CD14-positive monocyte (primary cell): Measurements from ENCODE around the gene CFAP20DC. TPM values are rescaled to one million over a fixed set of nuclear protein-coding genes. Genes with fewer than 3 reads are reported as not detected.

ENCODE experiments used
- DNase-seq, 3 donors: peaks; one replicate each; pipeline ENCODE4 v3.0.0-alpha.2; 2011 to 2022
- H2AFZ ChIP-seq: 2 replicates; pipeline ENCODE4 v1.6.0; 2012; ENCODE audit warnings: mild to moderate bottlenecking, low read depth, low read length, inconsistent platforms; ENCODE audit not compliant: insufficient read depth, poor library complexity, severe bottlenecking
- H3K27ac ChIP-seq, 2 donors: 1 replicate in 1 of 2; 2 replicates in 1 of 2; pipeline ENCODE4 v1.5.1; 2012 to 2013; ENCODE audit warnings: low read length in 2 of 2, control low read depth in 1 of 2, inconsistent platforms in 1 of 2, low read depth in 1 of 2, mild to moderate bottlenecking in 1 of 2
- H3K27me3 ChIP-seq, 2 donors: one replicate each; pipeline versions ENCODE4 v1.6.0 to v1.6.1; 2011 to 2013; ENCODE audit warnings: low read length in 2 of 2; ENCODE audit not compliant: control insufficient read depth in 2 of 2, insufficient read depth in 2 of 2
- H3K36me3 ChIP-seq, 2 donors: replicated peaks in 1 of 2; 1 replicate in 1 of 2; 2 replicates in 1 of 2; pipeline versions ENCODE4 v1.5.1 to v1.6.1; 2012 to 2013; ENCODE audit warnings: low read length in 2 of 2, control low read depth in 1 of 2, inconsistent platforms in 1 of 2, mild to moderate bottlenecking in 1 of 2; ENCODE audit not compliant: insufficient read depth in 2 of 2, control insufficient read depth in 1 of 2
- H3K4me1 ChIP-seq, 2 donors: 1 replicate in 1 of 2; 2 replicates in 1 of 2; pipeline versions ENCODE4 v1.5.1 to v1.6.1; 2012 to 2013; ENCODE audit warnings: low read length in 2 of 2, control low read depth in 1 of 2, inconsistent platforms in 1 of 2, mild to moderate bottlenecking in 1 of 2, moderate library complexity in 1 of 2; ENCODE audit not compliant: insufficient read depth in 2 of 2, control insufficient read depth in 1 of 2
- H3K4me2 ChIP-seq: replicated peaks from 2 replicates; pipeline ENCODE3; 2012; ENCODE audit warnings: low read length, moderate library complexity, mild to moderate bottlenecking; ENCODE audit not compliant: poor library complexity, severe bottlenecking; ENCODE audit errors: extremely low read depth
- H3K4me3 ChIP-seq, 3 experiments: fragments of 200-600 bp in 1 of 3; sonication (generic) in 1 of 3; replicated peaks in 1 of 3; 1 replicate in 2 of 3; 2 replicates in 1 of 3; pipeline ENCODE4 v1.5.1; 2011 to 2013; ENCODE audit warnings: low read length in 3 of 3, mild to moderate bottlenecking in 3 of 3, control low read depth in 2 of 3, low read depth in 2 of 3, inconsistent platforms in 1 of 3, moderate library complexity in 1 of 3
- H3K79me2 ChIP-seq: 2 replicates; pipeline ENCODE4 v1.6.0; 2012; ENCODE audit warnings: mild to moderate bottlenecking, control low read depth, inconsistent platforms, low read length, moderate library complexity; ENCODE audit not compliant: insufficient read depth
- H3K9ac ChIP-seq: 2 replicates; pipeline ENCODE4 v1.6.0; 2017; ENCODE audit warnings: low read length, mild to moderate bottlenecking; ENCODE audit not compliant: insufficient read depth, poor library complexity, severe bottlenecking
- H3K9me3 ChIP-seq, 2 donors: replicated peaks in 1 of 2; 1 replicate in 1 of 2; 2 replicates in 1 of 2; pipeline versions ENCODE4 v1.5.1 to v1.6.1; 2012 to 2013; ENCODE audit warnings: low read length in 2 of 2, control low read depth in 1 of 2; ENCODE audit not compliant: control insufficient read depth in 1 of 2, insufficient read depth in 1 of 2
- H4K20me1 ChIP-seq: 2 replicates; pipeline ENCODE4 v1.6.0; 2012; ENCODE audit warnings: mild to moderate bottlenecking, low read length, control low read depth, moderate library complexity; ENCODE audit not compliant: insufficient read depth
- H3K27ac Mint-ChIP-seq, 7 donors: one replicate each; pipeline ENCODE4 v1.8.0; 2020; ENCODE audit warnings: mild to moderate bottlenecking in 7 of 7, mixed read lengths in 7 of 7, moderate library complexity in 6 of 7, inconsistent platforms in 2 of 7
- H3K27me3 Mint-ChIP-seq, 3 donors: one replicate each; pipeline ENCODE4 v1.8.0; 2021 to 2022; ENCODE audit warnings: low read depth in 3 of 3, mild to moderate bottlenecking in 3 of 3, mixed read lengths in 3 of 3, moderate library complexity in 3 of 3, inconsistent platforms in 1 of 3
- H3K36me3 Mint-ChIP-seq, 2 donors: one replicate each; pipeline ENCODE4 v1.8.0; 2020; ENCODE audit warnings: mixed read lengths in 2 of 2, inconsistent platforms in 1 of 2, mild to moderate bottlenecking in 1 of 2
- H3K4me1 Mint-ChIP-seq: one replicate; pipeline ENCODE4 v1.8.0; 2020; ENCODE audit warnings: mild to moderate bottlenecking, mixed read lengths
- H3K4me3 Mint-ChIP-seq, 2 donors: one replicate each; pipeline ENCODE4 v1.8.0; 2020; ENCODE audit warnings: mild to moderate bottlenecking in 2 of 2, mixed read lengths in 2 of 2, moderate library complexity in 1 of 2
- H3K9me3 Mint-ChIP-seq, 7 donors: one replicate each; pipeline ENCODE4 v1.8.0; 2020 to 2022; ENCODE audit warnings: mixed read lengths in 7 of 7, mild to moderate bottlenecking in 6 of 7, moderate library complexity in 6 of 7, inconsistent platforms in 2 of 7
- WGBS: methylation state at CpG from one replicate; pipeline ENCODE4 v1.1.5; 2013; ENCODE audit warnings: missing lambda C conversion rate; ENCODE audit not compliant: insufficient coverage; 5-methylcytosine and 5-hydroxymethylcytosine counted together
- intact Hi-C, 2 donors: fragments of 100-400 bp; cut with micrococcal nuclease; formaldehyde crosslinking; loops; one replicate each; pipeline versions ENCODE4 v1.15.0 to v1.15.1; 2023
- polyA plus RNA-seq, 3 donors: library from polyadenylated mRNA; depleted of rRNA in 1 of 3; unstranded in 2 of 3; stranded (reverse) in 1 of 3; fragments of 300-500 nt in 2 of 3; fragments of >200 nt in 1 of 3; fragmentation: Illumina TruSeq in 2 of 3; gene quantifications; 1 replicate in 2 of 3; 2 replicates in 1 of 3; pipeline ENCODE4 v1.2.3, GENCODE V29; 2012 to 2021
- TF ChIP-seq, protein P1 (sequence below): fragments of 200-600 bp; IDR thresholded peaks from one replicate; pipeline ENCODE4 v1.8.0; 2022; ENCODE audit warnings: antibody characterized with exemption, mild to moderate bottlenecking

The CFAP20DC gene
- polyA plus RNA-seq, 3 donors, result not detected

- H3K9ac ChIP-seq, result no peak overlapping the region
- Mint-ChIP-seq H3K36me3 (no peaks in the 10 kb centered on the region), H3K27ac (no peak overlapping the region), H3K4me1 (no peaks in the 10 kb centered on the region), H3K27me3 (peaks cover 0 to 4% (median 1%) of the 10 kb centered on the region in 3 donors), H3K9me3 (peaks cover 0 to 2% (median 0%) of the 10 kb centered on the region in 7 donors), H3K4me3 (no peak overlapping the region)
- H3K4me3 ChIP-seq, result no peak overlapping the region
- intact Hi-C loops, result no loop called here
- DNase-seq, result no peak
- H3K4me2 ChIP-seq, result no peak overlapping the region
- no peaks in the 10 kb centered on the region for H3K36me3 ChIP-seq
- H2AFZ ChIP-seq, result no peak overlapping the region
- H3K4me1 ChIP-seq, result no peaks in the 10 kb centered on the region
- no peaks in the 10 kb centered on the region for H3K9me3 ChIP-seq
- H3K27me3 ChIP-seq, result no peaks in the 10 kb centered on the region
- no CpG with 5 or more reads among the region's 3 CpGs for WGBS
- TF ChIP-seq, protein P1, sequence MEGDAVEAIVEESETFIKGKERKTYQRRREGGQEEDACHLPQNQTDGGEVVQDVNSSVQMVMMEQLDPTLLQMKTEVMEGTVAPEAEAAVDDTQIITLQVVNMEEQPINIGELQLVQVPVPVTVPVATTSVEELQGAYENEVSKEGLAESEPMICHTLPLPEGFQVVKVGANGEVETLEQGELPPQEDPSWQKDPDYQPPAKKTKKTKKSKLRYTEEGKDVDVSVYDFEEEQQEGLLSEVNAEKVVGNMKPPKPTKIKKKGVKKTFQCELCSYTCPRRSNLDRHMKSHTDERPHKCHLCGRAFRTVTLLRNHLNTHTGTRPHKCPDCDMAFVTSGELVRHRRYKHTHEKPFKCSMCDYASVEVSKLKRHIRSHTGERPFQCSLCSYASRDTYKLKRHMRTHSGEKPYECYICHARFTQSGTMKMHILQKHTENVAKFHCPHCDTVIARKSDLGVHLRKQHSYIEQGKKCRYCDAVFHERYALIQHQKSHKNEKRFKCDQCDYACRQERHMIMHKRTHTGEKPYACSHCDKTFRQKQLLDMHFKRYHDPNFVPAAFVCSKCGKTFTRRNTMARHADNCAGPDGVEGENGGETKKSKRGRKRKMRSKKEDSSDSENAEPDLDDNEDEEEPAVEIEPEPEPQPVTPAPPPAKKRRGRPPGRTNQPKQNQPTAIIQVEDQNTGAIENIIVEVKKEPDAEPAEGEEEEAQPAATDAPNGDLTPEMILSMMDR, result no peak
- no peaks in the 10 kb centered on the region for H3K79me2 ChIP-seq
- no peaks in the 10 kb centered on the region for H4K20me1 ChIP-seq
- no peak overlapping the region for H3K27ac ChIP-seq
Observed at GRCh38 chr3:58746758-58747157, 303.1 kb downstream of the CFAP20DC start.

DNA sequence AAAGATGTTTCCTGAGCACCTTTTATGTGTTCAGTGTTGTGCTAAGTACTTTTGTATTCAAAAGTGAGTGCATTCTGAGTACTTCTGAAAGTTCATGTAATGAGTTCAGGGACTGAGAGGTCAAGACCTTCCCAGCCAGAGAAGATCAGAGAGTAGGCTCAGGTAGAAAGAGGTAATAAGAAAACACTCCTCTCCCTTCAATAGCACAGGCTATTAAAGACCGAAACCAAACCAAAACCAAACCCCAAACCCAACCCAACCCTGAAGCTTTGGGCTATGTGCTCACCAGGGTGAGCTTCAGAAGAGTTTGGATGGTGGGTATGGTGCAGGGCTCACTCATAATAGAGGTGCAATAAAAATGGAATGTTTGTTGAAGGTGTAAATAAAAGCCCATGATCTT is 306.5 kb downstream of the CFAP20DC start:
- no peaks in the 10 kb centered on the region for H3K27me3 ChIP-seq
- WGBS, result no CpG with 5 or more reads among the region's 1 CpG
- no peak overlapping the region for H3K4me3 Mint-ChIP-seq
- no peak for DNase-seq
- intact Hi-C loops, result no loop called here
- no peak overlapping the region for H3K9ac ChIP-seq
- TF ChIP-seq, protein P1, result no peak
- peaks cover 0 to 4% (median 1%) of the 10 kb centered on the region in 3 donors for H3K27me3 Mint-ChIP-seq
- H3K27ac ChIP-seq, result no peak overlapping the region
- H3K36me3 ChIP-seq, result no peaks in the 10 kb centered on the region
- peaks cover 0 to 3% (median 2%) of the 10 kb centered on the region in 7 donors for H3K9me3 Mint-ChIP-seq
- no peak overlapping the region for H2AFZ ChIP-seq
- no peak overlapping the region for H3K27ac Mint-ChIP-seq
- H3K79me2 ChIP-seq, result no peaks in the 10 kb centered on the region
- no peaks in the 10 kb centered on the region for H3K4me1 ChIP-seq
- H4K20me1 ChIP-seq, result no peaks in the 10 kb centered on the region
- no peaks in the 10 kb centered on the region for H3K4me1 Mint-ChIP-seq
- no peak overlapping the region for H3K4me3 ChIP-seq
- no peak overlapping the region for H3K4me2 ChIP-seq
- no peaks in the 10 kb centered on the region for H3K9me3 ChIP-seq
- H3K36me3 Mint-ChIP-seq, result no peaks in the 10 kb centered on the region
